HG03469 (cell line): ENCODE results near the gene GPC5.
"Not testable (repeated sequence)": the region's sequence is repeated elsewhere in the genome, so short reads cannot be mapped to it uniquely, and the experiment has no call there.

ENCODE experiments used
- ATAC-seq: cut with Tn5 transposase; IDR thresholded peaks from one replicate; pipeline ENCODE4 v1.9.1; 2021; ENCODE audit warnings: mild to moderate bottlenecking, moderate library complexity, moderate number of reproducible peaks; ENCODE audit not compliant: unreplicated experiment

The GPC5 gene

DNA sequence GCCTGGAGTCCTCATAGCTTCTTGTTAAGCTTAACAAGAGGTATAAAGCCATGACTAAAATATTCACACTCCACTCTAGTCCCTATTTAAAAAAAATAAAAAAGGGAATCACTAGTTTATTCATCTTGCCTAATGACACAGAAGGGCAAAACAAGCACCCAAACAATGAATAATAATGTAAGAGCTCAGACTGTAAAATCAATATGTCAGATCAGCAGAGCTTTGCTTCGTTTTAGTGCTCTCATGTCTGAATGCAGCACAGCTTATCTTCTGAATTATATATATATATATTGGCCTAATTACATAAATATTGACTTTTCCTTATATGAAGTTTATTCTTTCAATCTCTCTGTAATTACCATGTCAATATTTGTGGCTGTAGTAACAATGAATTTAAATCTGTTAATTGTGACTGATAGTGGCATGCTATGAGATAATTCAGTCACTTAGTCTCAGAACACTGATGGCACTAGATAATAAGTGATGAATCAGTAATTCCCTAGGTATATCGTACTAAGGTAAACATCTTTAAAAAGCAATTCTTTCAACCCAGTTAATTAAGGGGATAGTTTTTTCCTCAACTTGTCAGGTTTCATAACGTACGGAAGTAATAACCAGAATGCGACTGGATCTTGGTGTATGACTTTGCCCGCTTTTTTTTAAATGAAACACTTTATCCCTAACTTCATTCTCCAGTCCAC is 1466.3 kb downstream of the GPC5 start:
- no peak for ATAC-seq

DNA sequence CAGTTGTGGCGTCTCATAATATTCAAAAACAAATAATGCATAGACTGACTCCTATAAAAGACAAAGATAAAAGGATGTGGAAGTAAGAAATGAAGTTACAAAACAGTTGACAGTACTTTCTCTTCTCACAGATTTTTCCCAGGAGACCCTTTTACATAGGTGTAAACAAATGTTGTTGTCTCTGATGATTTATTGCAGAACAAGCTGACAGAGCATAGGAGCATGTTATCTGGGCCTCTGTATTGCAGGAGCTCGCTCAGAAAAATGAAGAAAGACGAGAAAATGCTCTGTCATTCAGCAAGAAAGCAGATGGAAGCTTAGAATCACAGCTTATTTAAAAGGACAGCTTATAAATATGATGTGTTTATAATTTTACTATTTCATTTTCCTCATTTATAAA is 1474.6 kb downstream of the GPC5 start:
- ATAC-seq, result no peak

DNA sequence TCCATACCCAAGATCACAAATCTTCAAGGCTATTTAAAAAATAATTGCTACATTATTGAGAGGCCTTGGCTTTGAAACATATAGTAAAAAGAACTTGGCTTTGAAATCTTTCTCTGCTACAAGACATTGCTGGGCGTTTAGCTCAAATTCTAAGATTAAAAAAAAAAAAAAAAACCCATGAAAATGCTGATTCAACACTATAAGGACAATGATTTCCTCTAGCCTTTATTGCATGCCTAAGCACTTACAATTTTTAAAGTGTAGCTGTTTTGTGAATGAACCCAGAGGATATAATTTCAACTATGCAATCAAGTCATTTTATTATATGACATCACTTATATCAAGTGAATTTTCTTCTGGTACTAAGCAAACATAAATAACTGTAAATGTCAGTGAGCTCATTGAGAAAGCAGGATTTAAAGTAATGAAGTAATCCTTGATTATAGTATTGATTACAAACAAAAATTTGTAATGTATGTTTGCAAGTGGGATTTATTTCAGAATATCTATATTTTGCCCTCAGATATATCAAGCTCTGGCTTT is 1488.2 kb downstream of the GPC5 start:
- ATAC-seq, result no peak

DNA sequence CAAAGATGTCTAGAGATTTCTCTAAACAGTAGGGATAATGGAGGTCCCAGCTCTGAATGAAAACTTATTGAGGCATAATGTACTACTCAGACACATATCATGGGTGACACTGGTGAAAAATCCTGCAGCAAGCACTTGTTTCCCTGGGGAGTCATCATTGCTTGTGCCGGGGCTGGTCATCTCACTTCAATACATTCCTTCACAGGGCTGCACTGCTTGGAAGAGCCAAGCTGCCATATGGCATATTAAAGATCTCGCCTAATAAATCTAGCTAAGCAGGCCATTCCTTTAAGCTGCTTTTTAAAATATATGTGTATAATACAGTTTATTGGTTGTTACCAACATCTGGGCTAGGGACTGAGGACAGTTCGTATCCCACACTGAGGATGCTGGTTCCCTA is 1496.0 kb downstream of the GPC5 start:
- no peak for ATAC-seq

- ATAC-seq, result no peak
Measured at GRCh38 chr13:92896842-92897241, 1498.4 kb downstream of the GPC5 start.

- ATAC-seq, result not testable (repeated sequence)
Measured at GRCh38 chr13:92898946-92899345, 1500.5 kb downstream of the GPC5 start.

DNA sequence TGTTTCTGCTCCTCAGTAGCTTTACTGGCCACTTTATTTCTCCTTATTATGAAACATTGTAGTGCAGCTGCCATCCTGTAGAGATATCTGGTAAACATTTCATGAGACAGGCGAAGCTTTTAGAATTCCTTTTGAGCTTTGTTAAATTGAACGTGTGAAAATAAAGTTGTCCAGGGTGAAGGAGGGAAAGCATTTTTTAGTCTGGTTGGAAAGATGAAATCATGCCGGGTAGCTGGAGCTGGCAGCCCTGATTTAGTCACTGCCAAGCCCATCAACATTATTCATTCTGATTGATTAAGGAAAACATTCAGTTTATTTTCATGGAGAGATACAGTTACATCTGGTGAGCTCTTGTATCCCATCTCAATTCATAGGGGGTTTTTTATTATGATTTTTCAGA is 1502.0 kb downstream of the GPC5 start:
- no peak for ATAC-seq

- ATAC-seq, result no peak
Measured at GRCh38 chr13:92901739-92902138, 1503.3 kb downstream of the GPC5 start.

- ATAC-seq, result no peak
Measured at GRCh38 chr13:92912629-92913028, 1514.2 kb downstream of the GPC5 start.

GRCh38 chr13:92913840-92914239 is 1515.4 kb downstream of the GPC5 start:
- ATAC-seq, result no peak
